Pulmonary artery endothelial cell (primary cell): ENCODE results near the gene SLC6A3. TPM values are rescaled to one million over a fixed set of nuclear protein-coding genes. Genes with fewer than 3 reads are reported as not detected.
"Not testable (repeated sequence)": the region's sequence is repeated elsewhere in the genome, so short reads cannot be mapped to it uniquely, and the experiment has no call there.

Experiments used
- DNase-seq: peaks from one replicate; pipeline ENCODE4 v3.0.0-alpha.2; 2011; ENCODE audit warnings: low read depth, low spot score
- total RNA-seq: library from RNA; depleted of rRNA; stranded (reverse); fragments of >200 nt; gene quantifications from 2 replicates; pipeline ENCODE4 v1.2.3, GENCODE V29; 2014

SLC6A3 gene
- total RNA-seq, 1 donor from 2014 or later: not detected

GRCh38 chr5:1375871-1376810, 69.1 kb downstream of the SLC6A3 start:
- DNase-seq: no peak

- no peak for DNase-seq
Measured at GRCh38 chr5:1374679-1375055, 70.6 kb downstream of the SLC6A3 start.

- no peak for DNase-seq
Measured at GRCh38 chr5:1374030-1374678, 71.1 kb downstream of the SLC6A3 start.

- not testable (repeated sequence) for DNase-seq
Measured at GRCh38 chr5:1371972-1372342, 73.3 kb downstream of the SLC6A3 start.

GRCh38 chr5:1371218-1371971, 73.8 kb downstream of the SLC6A3 start:
- DNase-seq: no peak

- no peak for DNase-seq
Measured at GRCh38 chr5:1370006-1370405, 75.2 kb downstream of the SLC6A3 start.

GRCh38 chr5:1368756-1369155, 76.5 kb downstream of the SLC6A3 start:
- no peak for DNase-seq

GRCh38 chr5:1368236-1368635, 77.0 kb downstream of the SLC6A3 start:
- no peak for DNase-seq

GRCh38 chr5:1367149-1367548, 78.1 kb downstream of the SLC6A3 start:
- no peak for DNase-seq

- DNase-seq: no peak
Measured at GRCh38 chr5:1366514-1366913, 78.7 kb downstream of the SLC6A3 start.

- DNase-seq: no peak
Measured at GRCh38 chr5:1364211-1364610, 81.0 kb downstream of the SLC6A3 start.

- no peak for DNase-seq
Measured at GRCh38 chr5:1363581-1363980, 81.7 kb downstream of the SLC6A3 start.

- no peak for DNase-seq
Measured at GRCh38 chr5:1363160-1363559, 82.1 kb downstream of the SLC6A3 start.

GRCh38 chr5:1362242-1363015, 82.8 kb downstream of the SLC6A3 start:
- DNase-seq: no peak

GRCh38 chr5:1360861-1361260, 84.4 kb downstream of the SLC6A3 start:
- DNase-seq: no peak

GRCh38 chr5:1360367-1360766, 84.9 kb downstream of the SLC6A3 start:
- DNase-seq: not testable (repeated sequence)

- no peak for DNase-seq
Measured at GRCh38 chr5:1359713-1360112, 85.5 kb downstream of the SLC6A3 start.

- DNase-seq: no peak
Measured at GRCh38 chr5:1359031-1359645, 86.1 kb downstream of the SLC6A3 start.

GRCh38 chr5:1358726-1359025, 86.6 kb downstream of the SLC6A3 start:
- DNase-seq: no peak

GRCh38 chr5:1357946-1358725, 87.1 kb downstream of the SLC6A3 start:
- DNase-seq: no peak
